ENCODE results near the gene CSRNP2. TPM values are rescaled to one million over a fixed set of nuclear protein-coding genes. Genes with fewer than 3 reads are reported as not detected.

The CSRNP2 gene
- total and polyA plus RNA-seq, 2 of the 8 experiments (the other 6 are each of a cell fraction or from before 2014, with no cell fraction given) = 13.7 to 34.0 TPM

DNA sequence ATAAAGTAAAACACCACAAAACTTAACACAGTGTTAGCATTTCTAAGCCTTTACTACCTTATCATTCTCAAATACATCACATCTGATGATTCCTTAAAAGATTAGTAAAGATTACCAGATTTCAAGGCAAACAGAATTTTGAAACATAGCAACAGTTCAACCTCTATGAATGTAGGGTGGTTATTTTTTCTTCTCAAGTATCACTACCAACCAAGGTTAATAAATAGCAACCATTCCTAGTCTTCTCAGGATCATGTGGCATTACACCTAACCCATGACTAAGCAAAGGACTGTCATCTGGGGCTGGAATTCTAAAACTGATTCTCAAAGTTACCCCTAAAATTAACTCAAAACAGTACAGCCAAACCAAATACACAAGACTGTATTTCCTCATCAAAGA, 39.4 kb upstream of the CSRNP2 start:
- Histone ChIP-seq H3K9ac (replicated peaks in 1 of 4; ENCODE audit: extremely low read depth in 1 of 4, low read depth in 3 of 4, low read length in 3 of 4) (no peak overlapping the region), H3K27me3 (replicated peaks in 1 of 4; ENCODE audit: control insufficient read depth in 3 of 4, extremely low read depth in 1 of 4, insufficient read depth in 3 of 4, low read length in 3 of 4) (no peaks in the 10 kb centered on the region), H2BK120ac (replicated peaks; ENCODE audit: low read depth, low read length) (no peak overlapping the region), H3K56ac (replicated peaks; ENCODE audit: insufficient read length, low read depth, low read length) (no peak overlapping the region), H3K23ac (ENCODE audit: insufficient read length) (no peak overlapping the region), H3K14ac (ENCODE audit: insufficient read length) (no peak overlapping the region), H3K23me2 (ENCODE audit: low read depth, low read length) (no peaks in the 10 kb centered on the region), H2BK12ac (ENCODE audit: low read depth, low read length) (no peak overlapping the region), H2AFZ (ENCODE audit: low read length) (no peak overlapping the region), H3K36me3 (ENCODE audit: control insufficient read depth in 2 of 4, insufficient read depth in 4 of 4, low read length in 3 of 4) (peaks cover 0 to 10% (median 2%) of the 10 kb centered on the region in 4 experiments; a peak in 4 of 8 replicates), H4K5ac (ENCODE audit: insufficient read length, low read depth, low read length) (no peak overlapping the region), H4K91ac (replicated peaks; ENCODE audit: insufficient read length, low read length) (no peak overlapping the region), H3K27ac (ENCODE audit: low read depth, low read length) (no peak overlapping the region), H3K4me1 (replicated peaks in 1 of 4; ENCODE audit: control insufficient read depth in 3 of 4, insufficient read depth in 4 of 4, low read length in 3 of 4) (no peaks in the 10 kb centered on the region), H2AK5ac (ENCODE audit: low read depth, low read length) (no peak overlapping the region), H3K9me3 (ENCODE audit: insufficient read depth in 2 of 2, low read depth in 1 of 2, low read length in 1 of 2) (no peaks in the 10 kb centered on the region), H3K79me2 (ENCODE audit: control insufficient read depth in 1 of 2, insufficient read depth in 2 of 2, low read length in 2 of 2) (no peaks in the 10 kb centered on the region; a peak in 1 of 4 replicates), H2BK20ac (ENCODE audit: low read length) (no peak overlapping the region), H3K79me1 (ENCODE audit: low read depth, low read length) (peaks cover 2% of the 10 kb centered on the region; the same call in 1 of the 2 replicates), H3K4ac (replicated peaks; ENCODE audit: insufficient read length, low read depth, low read length) (no peak overlapping the region), H2BK15ac (ENCODE audit: low read length) (no peak overlapping the region), H4K20me1 (replicated peaks in 1 of 2; ENCODE audit: control insufficient read depth in 1 of 2, insufficient read depth in 2 of 2, low read length in 2 of 2) (no peaks in the 10 kb centered on the region), H4K8ac (ENCODE audit: extremely low read depth, insufficient read depth, low read length) (no peak overlapping the region), H2BK5ac (ENCODE audit: low read depth, low read length) (no peak overlapping the region), H3K4me3 (ENCODE audit: extremely low read depth in 1 of 4, insufficient read depth in 2 of 4, low read depth in 3 of 4, low read length in 4 of 4) (no peak overlapping the region), H3K4me2 (ENCODE audit: insufficient read depth in 1 of 2, low read depth in 2 of 2, low read length in 2 of 2) (no peak overlapping the region), H3K18ac (ENCODE audit: extremely low read depth, low read length) (no peak overlapping the region)
- FAIRE-seq (no peak), DNase-seq (ENCODE audit: low read depth in 1 of 2, low spot score in 2 of 2) (no peak)
- CTCF ChIA-PET (ENCODE audit: partially characterized antibody) = no interaction called here
- POLR2A ChIA-PET (ENCODE audit: partially characterized antibody) = no interaction called here
- TF ChIP-seq, protein P1, sequence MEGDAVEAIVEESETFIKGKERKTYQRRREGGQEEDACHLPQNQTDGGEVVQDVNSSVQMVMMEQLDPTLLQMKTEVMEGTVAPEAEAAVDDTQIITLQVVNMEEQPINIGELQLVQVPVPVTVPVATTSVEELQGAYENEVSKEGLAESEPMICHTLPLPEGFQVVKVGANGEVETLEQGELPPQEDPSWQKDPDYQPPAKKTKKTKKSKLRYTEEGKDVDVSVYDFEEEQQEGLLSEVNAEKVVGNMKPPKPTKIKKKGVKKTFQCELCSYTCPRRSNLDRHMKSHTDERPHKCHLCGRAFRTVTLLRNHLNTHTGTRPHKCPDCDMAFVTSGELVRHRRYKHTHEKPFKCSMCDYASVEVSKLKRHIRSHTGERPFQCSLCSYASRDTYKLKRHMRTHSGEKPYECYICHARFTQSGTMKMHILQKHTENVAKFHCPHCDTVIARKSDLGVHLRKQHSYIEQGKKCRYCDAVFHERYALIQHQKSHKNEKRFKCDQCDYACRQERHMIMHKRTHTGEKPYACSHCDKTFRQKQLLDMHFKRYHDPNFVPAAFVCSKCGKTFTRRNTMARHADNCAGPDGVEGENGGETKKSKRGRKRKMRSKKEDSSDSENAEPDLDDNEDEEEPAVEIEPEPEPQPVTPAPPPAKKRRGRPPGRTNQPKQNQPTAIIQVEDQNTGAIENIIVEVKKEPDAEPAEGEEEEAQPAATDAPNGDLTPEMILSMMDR (IDR thresholded peaks at IDR 0.05; ENCODE audit: control extremely low read depth in 1 of 3, insufficient read depth in 1 of 3, low read depth in 1 of 3, low read length in 3 of 3) = no peak
- TF ChIP-seq, protein P2, sequence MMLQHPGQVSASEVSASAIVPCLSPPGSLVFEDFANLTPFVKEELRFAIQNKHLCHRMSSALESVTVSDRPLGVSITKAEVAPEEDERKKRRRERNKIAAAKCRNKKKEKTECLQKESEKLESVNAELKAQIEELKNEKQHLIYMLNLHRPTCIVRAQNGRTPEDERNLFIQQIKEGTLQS (IDR thresholded peaks at IDR 0.05; ENCODE audit: insufficient read depth, low read depth, low read length) = no peak
- TF ChIP-seq CBX5 (IDR thresholded peaks at IDR 0.05; ENCODE audit: low read depth, low read length) (no peak), ZNF274 (IDR thresholded peaks at IDR 0.05; ENCODE audit: borderline replicate concordance, extremely low read depth, low read length) (no peak), TBP (IDR thresholded peaks at IDR 0.05; ENCODE audit: low read depth, low read length) (no peak), RXRA (IDR thresholded peaks at IDR 0.05; ENCODE audit: insufficient read depth, low read depth, low read length) (no peak), TEAD4 (IDR thresholded peaks at IDR 0.05; ENCODE audit: low read depth, low read length) (no peak), SAP30 (IDR thresholded peaks at IDR 0.05; ENCODE audit: insufficient read depth, insufficient replicate concordance, low read length) (no peak)
- TF ChIP-seq, protein P3, sequence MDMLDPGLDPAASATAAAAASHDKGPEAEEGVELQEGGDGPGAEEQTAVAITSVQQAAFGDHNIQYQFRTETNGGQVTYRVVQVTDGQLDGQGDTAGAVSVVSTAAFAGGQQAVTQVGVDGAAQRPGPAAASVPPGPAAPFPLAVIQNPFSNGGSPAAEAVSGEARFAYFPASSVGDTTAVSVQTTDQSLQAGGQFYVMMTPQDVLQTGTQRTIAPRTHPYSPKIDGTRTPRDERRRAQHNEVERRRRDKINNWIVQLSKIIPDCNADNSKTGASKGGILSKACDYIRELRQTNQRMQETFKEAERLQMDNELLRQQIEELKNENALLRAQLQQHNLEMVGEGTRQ (IDR thresholded peaks at IDR 0.05; ENCODE audit: low read length) = no peak
